OCI-LY1 (cell line): ENCODE data around the gene ARAF.

ENCODE experiments used
- H2AFZ ChIP-seq: fragments of 200-600 bp; sonication (generic), shearing (Covaris generic); 2 replicates; pipeline ENCODE4 v1.6.0; 2014; ENCODE audit warnings: antibody characterized with exemption, mild to moderate bottlenecking, low read length
- H3F3A ChIP-seq: fragments of 200-600 bp; sonication (generic), shearing (Covaris generic); 2 replicates; pipeline ENCODE4 v1.6.0; 2014; ENCODE audit warnings: mild to moderate bottlenecking, antibody characterized with exemption, low read length, moderate library complexity; ENCODE audit not compliant: insufficient read depth
- H3K27ac ChIP-seq: fragments of 200-600 bp; sonication (generic); 2 replicates; pipeline ENCODE4 v1.5.1; 2014; ENCODE audit warnings: low read length, mixed run types, mild to moderate bottlenecking, low read depth; ENCODE audit not compliant: poor library complexity, severe bottlenecking
- H3K27me3 ChIP-seq: fragments of 200-600 bp; sonication (generic); 2 replicates; pipeline ENCODE4 v1.6.0; 2014; ENCODE audit warnings: antibody characterized with exemption, mild to moderate bottlenecking, low read length, moderate library complexity; ENCODE audit not compliant: insufficient read depth
- H3K36me3 ChIP-seq: fragments of 200-600 bp; sonication (generic); 2 replicates; pipeline ENCODE4 v1.6.1; 2014; ENCODE audit warnings: mild to moderate bottlenecking, antibody characterized with exemption, low read length, moderate library complexity, mixed read lengths; ENCODE audit not compliant: insufficient read depth
- H3K4me1 ChIP-seq: fragments of 200-600 bp; sonication (generic); 2 replicates; pipeline ENCODE4 v1.5.1; 2014; ENCODE audit warnings: mild to moderate bottlenecking, low read length, moderate library complexity; ENCODE audit not compliant: insufficient read depth, severe bottlenecking
- H3K4me2 ChIP-seq: fragments of 200-600 bp; sonication (generic), shearing (Covaris generic); 2 replicates; pipeline ENCODE4 v1.6.1; 2014; ENCODE audit warnings: low read length
- H3K4me3 ChIP-seq: fragments of 200-600 bp; sonication (generic); 2 replicates; pipeline ENCODE4 v1.5.1; 2014; ENCODE audit warnings: low read length, low read depth, mild to moderate bottlenecking, mixed read lengths; ENCODE audit not compliant: poor library complexity, severe bottlenecking
- H3K79me2 ChIP-seq: fragments of 200-600 bp; shearing (Covaris generic); 2 replicates; pipeline ENCODE4 v1.6.1; 2016; ENCODE audit warnings: mixed run types, low read length, mixed read lengths; ENCODE audit not compliant: insufficient read depth
- H3K9ac ChIP-seq: fragments of 200-600 bp; sonication (generic), shearing (Covaris generic); 2 replicates; pipeline ENCODE4 v1.6.1; 2014; ENCODE audit warnings: mild to moderate bottlenecking, low read length, mixed read lengths
- H3K9me2 ChIP-seq: fragments of 200-600 bp; sonication (generic), shearing (Covaris generic); 2 replicates; pipeline ENCODE4 v1.6.1; 2014; ENCODE audit warnings: low read depth, mild to moderate bottlenecking, low read length, mixed read lengths
- H3K9me3 ChIP-seq: fragments of 200-600 bp; shearing (Covaris generic); 2 replicates; pipeline ENCODE4 v1.6.1; 2014; ENCODE audit warnings: low read length, mixed read lengths
- H4K20me1 ChIP-seq: fragments of 200-600 bp; sonication (generic), shearing (Covaris generic); 2 replicates; pipeline ENCODE4 v1.6.0; 2016; ENCODE audit warnings: mild to moderate bottlenecking, low read length; ENCODE audit not compliant: insufficient read depth
- EZH2 ChIP-seq: fragments of 200-600 bp; sonication (generic), shearing (Covaris generic); IDR thresholded peaks from 2 replicates; pipeline ENCODE4 v1.8.0; 2017; ENCODE audit warnings: borderline replicate concordance, mixed run types, mild to moderate bottlenecking, antibody characterized with exemption, low read length, moderate library complexity, mixed read lengths
- TF ChIP-seq, protein P1 (sequence below): fragments of 200-600 bp; sonication (generic), shearing (Covaris generic); IDR thresholded peaks from 2 replicates; pipeline ENCODE4 v1.5.1; 2017; ENCODE audit warnings: mild to moderate bottlenecking, antibody characterized with exemption, low read length, moderate library complexity, mixed read lengths

Gene ARAF

GRCh38 chrX:47570794-47571193, 9.8 kb downstream of the ARAF start:
- peaks cover 45% of the 10 kb centered on the region for H3K36me3 ChIP-seq
- H3K4me1 ChIP-seq: no peaks in the 10 kb centered on the region
- no peaks in the 10 kb centered on the region for H3K79me2 ChIP-seq
- TF ChIP-seq, protein P1, sequence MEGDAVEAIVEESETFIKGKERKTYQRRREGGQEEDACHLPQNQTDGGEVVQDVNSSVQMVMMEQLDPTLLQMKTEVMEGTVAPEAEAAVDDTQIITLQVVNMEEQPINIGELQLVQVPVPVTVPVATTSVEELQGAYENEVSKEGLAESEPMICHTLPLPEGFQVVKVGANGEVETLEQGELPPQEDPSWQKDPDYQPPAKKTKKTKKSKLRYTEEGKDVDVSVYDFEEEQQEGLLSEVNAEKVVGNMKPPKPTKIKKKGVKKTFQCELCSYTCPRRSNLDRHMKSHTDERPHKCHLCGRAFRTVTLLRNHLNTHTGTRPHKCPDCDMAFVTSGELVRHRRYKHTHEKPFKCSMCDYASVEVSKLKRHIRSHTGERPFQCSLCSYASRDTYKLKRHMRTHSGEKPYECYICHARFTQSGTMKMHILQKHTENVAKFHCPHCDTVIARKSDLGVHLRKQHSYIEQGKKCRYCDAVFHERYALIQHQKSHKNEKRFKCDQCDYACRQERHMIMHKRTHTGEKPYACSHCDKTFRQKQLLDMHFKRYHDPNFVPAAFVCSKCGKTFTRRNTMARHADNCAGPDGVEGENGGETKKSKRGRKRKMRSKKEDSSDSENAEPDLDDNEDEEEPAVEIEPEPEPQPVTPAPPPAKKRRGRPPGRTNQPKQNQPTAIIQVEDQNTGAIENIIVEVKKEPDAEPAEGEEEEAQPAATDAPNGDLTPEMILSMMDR: no peak
- no peak for TF ChIP-seq EZH2
- H3K9ac ChIP-seq: no peak overlapping the region
- no peak overlapping the region for H3K4me2 ChIP-seq
- H3K9me2 ChIP-seq: no peaks in the 10 kb centered on the region
- H3K27ac ChIP-seq: no peak overlapping the region
- H4K20me1 ChIP-seq: no peaks in the 10 kb centered on the region
- H2AFZ ChIP-seq: no peak overlapping the region
- H3K9me3 ChIP-seq: no peaks in the 10 kb centered on the region
- H3K4me3 ChIP-seq: no peak overlapping the region
- no peaks in the 10 kb centered on the region for H3K27me3 ChIP-seq
- no peaks in the 10 kb centered on the region for H3F3A ChIP-seq

- H2AFZ ChIP-seq: no peak overlapping the region
- no peaks in the 10 kb centered on the region for H3K4me1 ChIP-seq
- no peak overlapping the region for H3K9ac ChIP-seq
- no peak overlapping the region for H3K27ac ChIP-seq
- no peak overlapping the region for H3K4me3 ChIP-seq
- peaks cover 44% of the 10 kb centered on the region for H3K36me3 ChIP-seq
- no peaks in the 10 kb centered on the region for H3K27me3 ChIP-seq
- H4K20me1 ChIP-seq: no peaks in the 10 kb centered on the region
- H3K79me2 ChIP-seq: no peaks in the 10 kb centered on the region
- TF ChIP-seq EZH2: no peak
- TF ChIP-seq, protein P1: no peak
- H3K9me3 ChIP-seq: no peaks in the 10 kb centered on the region
- H3F3A ChIP-seq: no peaks in the 10 kb centered on the region
- no peak overlapping the region for H3K4me2 ChIP-seq
- no peaks in the 10 kb centered on the region for H3K9me2 ChIP-seq
Observed at GRCh38 chrX:47571215-47571614, 10.2 kb downstream of the ARAF start.

- no peak overlapping the region for H3K4me2 ChIP-seq
- no peak overlapping the region for H3K4me3 ChIP-seq
Observed at GRCh38 chrX:47571896-47572295, 10.9 kb downstream of the ARAF start.

More at GRCh38 chrX:47571896-47572295, 10.9 kb downstream of the ARAF start:
- Histone ChIP-seq H3K9ac (no peak overlapping the region), H3K4me1 (no peaks in the 10 kb centered on the region), H3K27ac (no peak overlapping the region), H2AFZ (no peak overlapping the region), H3K9me2 (no peaks in the 10 kb centered on the region), H3K79me2 (no peaks in the 10 kb centered on the region), H3F3A (no peaks in the 10 kb centered on the region), H3K27me3 (no peaks in the 10 kb centered on the region), H4K20me1 (no peaks in the 10 kb centered on the region), H3K9me3 (no peaks in the 10 kb centered on the region), H3K36me3 (peaks cover 37% of the 10 kb centered on the region)
- TF ChIP-seq, protein P1: no peak
- no peak for TF ChIP-seq EZH2
